Endothelial cell of hepatic sinusoid (primary cell): Measurements from ENCODE around the gene RGS6.

ENCODE experiments used
- in situ Hi-C: cut with HindIII; loops from 2 replicates; pipeline ENCODE4 v1.10.0; 2017; ENCODE audit warnings: low sequenced_read_pairs

Gene RGS6

DNA sequence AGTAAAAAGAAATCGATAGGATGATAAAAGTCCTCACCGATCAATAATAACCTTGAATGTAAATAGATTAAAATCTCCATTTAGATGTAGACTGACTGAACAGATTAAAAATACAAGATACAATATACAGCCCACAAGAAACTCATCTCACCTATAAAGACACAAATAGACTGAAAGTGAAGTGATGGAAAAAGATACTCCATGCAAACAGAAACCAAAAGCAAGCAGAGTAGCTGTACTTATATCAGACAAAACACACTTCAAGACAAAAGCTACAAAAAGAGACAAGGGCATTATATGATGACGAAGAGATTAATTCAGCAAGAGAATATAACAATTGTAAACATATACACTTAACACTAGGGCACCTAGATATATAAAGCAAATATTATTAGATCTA, 444.8 kb downstream of the RGS6 start:
- in situ Hi-C loops = no loop called here

DNA sequence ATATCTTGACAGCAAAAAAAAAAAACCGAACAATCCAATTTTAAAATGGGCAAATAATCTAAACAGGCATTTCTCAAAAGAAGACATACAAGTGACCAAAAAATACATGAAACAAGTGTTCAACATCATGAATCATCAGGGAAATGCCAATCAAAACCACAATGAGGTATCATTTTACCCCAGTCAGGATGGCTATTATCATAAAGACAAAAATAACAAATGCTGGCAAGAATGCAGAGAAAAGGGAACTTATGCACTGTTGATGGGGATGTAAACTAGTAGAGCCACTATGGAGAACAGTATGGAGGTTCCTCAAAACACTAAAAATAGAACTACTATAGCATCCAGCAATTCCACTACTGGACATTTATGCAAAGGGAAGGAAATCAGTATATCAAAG, 448.2 kb downstream of the RGS6 start:
- in situ Hi-C loops = no loop called here

DNA sequence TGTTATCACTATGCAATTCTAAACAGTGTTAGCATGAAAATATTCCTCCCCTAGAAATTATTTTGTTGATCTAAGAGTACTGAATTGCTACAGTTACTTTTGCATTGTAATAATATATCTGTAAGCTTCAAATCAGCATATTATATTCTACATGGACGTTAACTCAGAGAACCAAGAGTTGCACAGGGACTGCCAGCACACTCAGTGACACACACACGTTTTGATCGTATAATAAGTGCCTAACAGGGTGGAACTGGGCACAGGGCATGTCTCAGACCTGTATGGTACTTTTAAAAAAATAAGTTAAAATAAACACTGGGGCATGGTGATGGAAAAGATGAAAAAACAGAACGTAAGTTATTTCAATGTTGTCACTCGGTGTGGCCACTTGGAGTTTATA, 451.6 kb downstream of the RGS6 start:
- in situ Hi-C loops = no loop called here

DNA sequence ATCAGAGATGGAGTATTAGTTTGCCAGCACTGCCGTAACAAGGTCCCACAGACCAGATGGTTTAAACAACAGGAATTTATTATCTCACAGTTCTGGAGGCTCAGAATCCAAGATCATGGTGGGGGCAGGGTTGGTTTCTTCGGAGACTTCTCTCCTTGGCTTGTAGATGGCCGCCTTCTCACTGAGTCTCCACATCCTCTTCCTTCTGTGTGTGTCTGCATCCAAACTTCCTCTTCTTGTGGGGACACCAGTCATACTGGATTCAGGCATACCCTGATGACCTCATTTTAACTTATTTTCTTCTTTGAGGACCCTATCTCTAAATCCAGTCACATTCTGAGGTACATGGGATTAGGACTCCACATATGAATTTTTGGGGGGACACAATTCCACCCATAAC, 455.5 kb downstream of the RGS6 start:
- in situ Hi-C loops = no loop called here

DNA sequence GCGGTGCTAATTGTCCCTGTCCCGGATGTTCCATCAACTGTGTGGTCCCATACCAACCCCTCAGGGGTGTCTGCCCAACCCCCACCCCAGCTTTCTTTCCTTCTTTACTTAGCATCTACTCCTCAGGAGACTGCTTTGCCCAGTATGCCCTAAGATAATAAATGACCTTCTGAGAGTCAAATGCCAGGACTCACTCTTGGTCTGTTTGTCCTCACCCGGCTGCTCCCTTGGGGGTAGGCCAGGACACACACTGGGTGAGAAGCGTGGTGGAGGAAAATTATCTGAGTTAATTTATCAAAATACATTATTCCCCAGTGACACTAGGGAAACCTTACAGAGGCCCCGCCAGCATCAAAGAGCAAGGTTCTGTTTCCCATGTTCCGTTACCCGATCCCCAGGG, 457.0 kb downstream of the RGS6 start:
- in situ Hi-C loops = no loop called here

DNA sequence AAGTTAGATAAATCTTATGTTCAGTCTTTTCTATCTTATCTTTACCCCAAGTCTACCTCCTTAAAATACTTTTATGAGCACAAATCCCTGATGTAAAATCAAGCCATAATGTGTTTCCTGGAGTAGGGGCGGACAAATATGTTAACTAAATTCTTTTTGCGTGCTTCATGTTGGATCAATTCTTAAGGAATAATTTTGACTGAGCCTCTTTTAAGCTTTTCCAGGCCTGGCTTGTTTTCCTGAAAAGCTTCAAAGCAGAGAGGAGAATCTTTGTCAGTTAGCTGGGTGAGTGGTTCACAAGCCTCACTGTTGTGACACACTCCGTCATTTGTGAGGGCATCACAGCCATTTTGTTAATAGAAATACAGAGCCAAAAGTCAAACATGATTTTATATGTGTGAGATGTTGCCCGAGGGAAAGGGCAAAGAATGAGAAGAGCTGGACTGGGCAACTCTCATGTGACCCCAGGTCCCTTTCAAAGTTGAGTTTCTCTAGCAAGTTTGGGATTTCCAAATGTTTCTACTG, 468.9 kb downstream of the RGS6 start:
- in situ Hi-C loops = no loop called here

DNA sequence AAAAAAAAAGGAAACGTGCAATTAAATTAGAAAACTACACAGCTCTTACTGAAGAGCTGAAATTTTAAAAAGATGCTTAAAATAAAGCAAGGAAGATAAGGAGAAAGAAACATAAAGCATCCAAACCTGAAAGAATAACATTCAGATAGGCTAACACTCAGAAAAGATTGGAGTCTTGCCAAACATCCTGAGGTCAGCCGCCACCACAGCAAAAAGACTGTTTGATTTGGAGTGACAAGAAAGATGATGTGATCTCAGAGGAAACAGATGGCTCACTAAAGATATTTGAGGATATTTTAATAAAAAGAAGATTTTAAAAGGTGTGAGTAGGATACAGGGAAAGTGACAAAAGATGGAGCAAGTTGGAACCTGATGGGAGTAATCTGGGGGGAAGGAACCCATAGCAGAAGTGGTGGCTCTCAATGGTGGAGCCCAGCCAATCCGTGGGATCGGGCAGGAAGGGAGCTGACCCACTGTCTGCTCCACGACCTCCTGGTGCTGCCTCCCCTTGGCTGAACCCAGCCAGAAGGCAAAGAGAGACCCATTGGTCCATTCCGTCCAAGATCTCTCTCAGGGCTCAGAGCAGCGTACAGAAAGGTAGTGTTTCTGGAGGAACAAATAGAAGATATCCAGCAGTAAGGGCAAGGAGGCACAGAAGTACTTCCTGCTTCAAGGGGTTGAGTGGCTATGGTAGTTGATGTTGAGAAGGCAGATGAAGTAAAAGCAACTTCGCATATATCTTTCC, 469.6 kb downstream of the RGS6 start:
- in situ Hi-C loops = no loop called here

DNA sequence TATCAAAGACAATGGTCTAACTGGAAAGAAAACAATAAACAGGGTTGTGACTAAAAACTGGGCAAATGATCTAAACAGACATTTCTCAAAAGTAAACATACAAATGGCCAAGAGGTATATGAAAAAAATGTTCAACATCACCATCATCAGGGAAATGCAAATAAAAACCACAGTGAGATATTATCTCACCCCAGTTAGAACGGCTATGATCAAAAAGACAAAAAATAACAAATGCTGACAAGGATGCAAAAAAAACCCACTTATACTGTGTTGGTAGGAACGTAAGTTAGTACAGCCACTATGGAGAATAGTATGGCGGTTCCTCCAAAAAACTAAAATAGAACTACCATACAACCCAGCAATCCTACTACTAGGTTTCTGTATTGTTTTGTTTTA, 470.1 kb downstream of the RGS6 start:
- in situ Hi-C loops = no loop called here

DNA sequence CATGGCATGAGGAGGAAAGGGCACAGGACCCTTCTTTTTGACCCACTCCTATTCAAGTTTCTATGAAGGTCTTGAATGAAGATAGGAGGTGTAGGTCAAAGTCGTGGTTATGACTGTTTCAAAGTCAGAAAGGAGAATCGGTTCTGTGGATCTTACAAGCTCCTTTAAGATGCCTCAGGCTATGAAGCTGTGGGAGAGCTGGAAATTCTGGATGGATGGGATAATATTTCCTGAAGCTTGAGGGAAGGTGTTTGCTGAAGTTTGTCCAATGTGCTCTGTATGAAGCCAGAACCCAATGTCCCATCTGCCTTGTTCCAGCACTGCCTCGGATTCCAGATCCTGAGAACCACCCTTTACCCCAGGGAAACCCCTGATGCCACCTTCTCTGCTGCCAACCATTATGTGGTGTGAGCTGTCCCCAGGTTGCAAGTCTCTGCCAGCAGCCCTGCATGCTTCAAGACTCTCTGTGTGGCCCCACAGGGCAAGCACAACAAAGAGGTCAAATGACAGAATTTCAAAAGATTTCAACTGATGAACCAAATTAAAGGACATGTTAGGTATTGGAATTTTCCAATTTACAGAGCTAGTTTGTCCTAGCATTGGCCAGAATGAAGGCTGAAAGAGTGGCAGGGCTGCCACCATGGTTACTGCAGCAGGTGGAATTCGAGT, 472.0 kb downstream of the RGS6 start:
- in situ Hi-C loops = no loop called here

DNA sequence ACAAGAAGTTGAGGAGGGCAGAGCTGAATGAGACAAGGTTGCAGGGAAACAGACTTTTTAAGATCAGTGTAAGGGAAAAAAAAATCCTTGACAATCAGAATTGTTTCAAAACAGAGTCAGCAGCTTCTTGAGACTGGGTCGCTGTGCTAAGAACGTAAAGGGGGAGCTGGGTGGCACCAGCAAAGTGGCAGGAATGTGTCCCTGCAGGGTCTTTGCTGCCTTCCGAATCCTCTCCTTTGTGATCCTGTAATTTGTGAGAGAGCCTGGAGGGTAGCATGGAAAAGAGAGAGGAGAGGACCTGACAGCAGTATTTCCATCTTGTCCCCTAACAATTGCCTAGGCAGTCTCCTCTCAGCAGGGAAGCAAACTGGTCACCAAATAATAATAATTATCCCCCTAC, 472.8 kb downstream of the RGS6 start:
- in situ Hi-C loops = no loop called here

DNA sequence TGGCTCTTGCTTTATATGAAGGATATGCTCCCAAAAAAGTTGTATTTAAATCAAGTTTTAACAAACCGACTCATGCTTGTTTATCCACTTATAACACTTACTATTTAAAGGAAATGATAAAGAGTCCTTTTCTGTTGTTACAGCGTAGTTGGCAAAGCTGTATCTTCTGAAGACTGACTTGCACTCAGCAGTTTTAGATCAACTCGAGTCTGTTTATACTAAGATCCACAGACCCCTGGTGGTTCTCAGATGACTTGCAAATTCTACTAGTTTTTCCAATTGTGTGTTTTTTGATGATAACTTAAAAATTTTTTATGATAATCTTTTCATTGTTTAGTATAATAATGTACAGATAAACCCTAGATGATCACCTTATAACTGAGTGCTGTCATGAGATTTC, 475.8 kb downstream of the RGS6 start:
- in situ Hi-C loops = no loop called here

DNA sequence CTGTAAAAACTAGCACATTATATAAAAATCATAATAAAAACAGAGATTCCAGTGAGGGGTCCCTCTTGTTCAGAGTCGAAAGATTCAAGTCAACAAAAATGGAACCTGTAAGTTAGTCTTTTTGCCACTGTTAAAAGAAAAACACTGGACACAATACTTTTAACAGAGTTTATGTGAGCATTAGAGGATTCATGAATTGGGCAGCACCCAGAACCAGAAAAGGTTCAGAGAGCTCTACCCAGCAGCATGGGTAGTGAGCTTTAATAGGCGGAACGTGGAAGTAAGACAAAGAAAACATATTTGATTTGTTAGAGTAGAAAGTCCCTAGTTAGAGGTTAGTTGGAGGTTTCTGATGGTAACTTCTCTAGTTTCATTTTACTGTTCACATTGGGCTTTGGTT, 476.8 kb downstream of the RGS6 start:
- in situ Hi-C loops = no loop called here

DNA sequence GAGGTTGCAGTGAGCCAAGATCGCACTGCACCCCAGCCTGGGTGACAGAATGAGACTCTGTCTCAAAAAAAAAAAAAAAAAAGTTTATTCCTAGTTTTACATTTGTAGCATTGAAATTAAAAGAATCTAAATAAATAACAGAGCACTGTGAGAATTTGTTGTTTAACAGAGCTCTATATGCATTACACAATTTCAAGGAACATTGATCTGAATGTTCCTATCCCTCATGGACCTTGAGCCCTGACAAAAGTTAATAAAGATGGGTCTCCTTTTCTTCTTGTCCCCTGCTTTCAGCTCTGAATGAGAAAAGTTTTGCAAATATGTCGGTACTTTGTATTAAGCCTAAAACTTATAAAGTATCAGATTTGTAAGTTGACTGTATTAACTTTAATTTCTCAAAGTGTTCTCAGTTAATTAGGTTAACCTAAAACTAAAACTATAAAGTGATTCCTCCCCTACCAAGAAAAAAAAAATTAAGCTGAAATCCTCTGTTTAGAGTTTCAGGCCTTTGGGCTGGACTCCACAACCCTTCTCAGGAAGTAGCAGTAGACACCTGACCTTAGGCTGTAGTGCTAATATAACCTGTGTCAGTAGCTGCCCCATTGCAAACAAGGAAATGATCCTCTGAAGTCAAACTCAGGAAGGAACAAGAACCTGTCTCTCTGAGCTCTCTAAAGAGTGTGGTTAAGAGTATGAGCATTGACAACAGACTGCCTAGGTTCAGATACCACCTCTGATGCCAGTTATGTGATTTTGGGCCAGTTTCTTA, 484.0 kb downstream of the RGS6 start:
- in situ Hi-C loops = no loop called here

DNA sequence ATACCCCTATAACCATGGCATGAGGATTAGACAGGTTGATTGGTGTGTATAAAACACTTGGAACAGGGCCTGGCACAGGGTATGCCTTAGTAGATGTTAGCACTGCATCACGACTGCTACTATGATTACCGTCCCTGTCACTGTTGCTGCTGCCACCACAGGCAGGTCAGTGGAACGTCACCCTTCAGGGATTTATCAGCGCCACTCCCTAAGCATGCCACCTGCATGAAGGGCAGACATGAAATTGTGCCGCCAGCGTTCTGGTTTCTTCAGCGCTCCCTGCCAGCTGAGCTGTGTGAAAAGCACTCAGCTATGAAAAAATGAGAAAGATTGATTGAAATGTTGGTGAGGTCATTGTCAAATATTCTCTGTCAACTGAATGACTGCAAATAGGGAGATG, 484.7 kb downstream of the RGS6 start:
- in situ Hi-C loops = no loop called here

DNA sequence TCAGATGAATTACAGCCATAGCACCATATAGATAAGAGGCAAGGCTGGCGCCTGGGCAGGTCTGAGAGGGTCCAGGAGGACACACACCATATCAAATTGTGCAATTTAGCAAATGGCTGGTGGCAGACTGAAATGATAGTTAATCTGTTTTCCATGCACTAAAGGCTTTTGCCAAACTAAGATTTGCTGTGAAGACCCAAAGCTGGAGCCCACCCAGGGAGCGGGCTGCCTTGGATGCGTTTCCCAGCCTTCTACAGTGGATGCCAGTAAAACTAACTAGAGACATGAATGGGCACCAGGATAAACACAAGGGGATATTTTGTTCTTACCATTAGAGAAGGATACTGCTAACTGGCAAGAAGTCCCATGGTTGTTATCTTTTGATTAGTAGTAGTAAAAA, 486.6 kb downstream of the RGS6 start:
- in situ Hi-C loops = no loop called here

DNA sequence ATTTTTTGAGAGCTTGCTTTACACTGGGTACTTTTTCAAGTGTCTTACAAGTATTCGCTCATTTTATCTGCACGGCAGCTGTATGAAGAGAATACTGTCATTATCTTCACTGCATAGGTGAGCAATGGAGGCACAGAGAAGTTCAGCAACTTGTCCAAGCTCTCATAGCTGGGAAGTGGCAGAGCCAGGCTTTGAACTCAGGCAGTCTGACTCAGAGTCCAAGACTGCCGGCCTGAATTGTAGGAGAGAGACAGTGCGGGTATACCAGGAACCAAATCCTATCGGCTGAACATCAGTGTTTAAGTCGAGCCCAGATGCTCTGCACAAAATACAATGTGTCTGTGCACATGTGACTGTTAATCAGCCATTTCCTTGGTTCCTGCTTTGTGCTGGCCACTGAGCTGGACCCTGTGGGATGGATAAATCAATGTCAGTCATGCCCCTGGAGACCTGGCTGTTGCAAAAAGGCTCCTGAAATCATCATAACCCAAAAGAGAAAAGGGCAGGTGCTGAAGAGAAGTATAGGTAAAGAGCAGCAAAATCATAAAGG, 487.1 kb downstream of the RGS6 start:
- in situ Hi-C loops = no loop called here

DNA sequence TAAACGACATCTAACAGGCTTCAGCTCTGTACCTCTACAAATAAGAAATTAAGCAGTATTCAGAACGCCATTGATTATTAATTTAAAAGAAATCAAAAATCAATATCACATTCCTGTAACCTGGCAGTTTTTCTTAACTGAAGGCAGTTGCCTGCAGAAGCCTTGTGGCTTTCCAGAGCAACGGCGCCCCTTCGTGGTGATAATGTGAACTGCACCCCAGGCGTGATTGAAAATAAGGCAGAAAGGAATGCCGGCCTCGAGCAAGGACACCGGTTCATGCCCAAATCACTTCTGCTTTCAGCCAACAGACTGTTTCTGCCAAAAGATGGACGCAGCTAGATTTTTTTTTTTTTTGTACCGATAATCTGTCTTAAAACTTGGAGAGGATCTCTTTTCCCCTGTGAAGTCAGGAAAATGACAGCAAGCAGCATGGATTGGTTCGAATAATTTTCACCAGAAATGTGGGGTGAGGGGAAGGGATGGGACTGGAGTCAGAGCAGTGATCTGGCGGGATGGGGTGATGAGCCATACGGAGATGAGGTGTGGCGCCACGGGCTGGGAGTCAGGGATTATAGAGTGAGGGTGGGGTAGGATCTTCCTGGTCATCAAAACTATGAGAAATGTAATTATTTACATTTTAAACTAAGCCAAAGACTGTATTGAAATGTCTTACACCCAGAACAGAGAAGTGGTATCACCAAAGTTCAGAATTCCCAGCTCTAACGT, 488.7 kb downstream of the RGS6 start:
- in situ Hi-C loops = no loop called here

DNA sequence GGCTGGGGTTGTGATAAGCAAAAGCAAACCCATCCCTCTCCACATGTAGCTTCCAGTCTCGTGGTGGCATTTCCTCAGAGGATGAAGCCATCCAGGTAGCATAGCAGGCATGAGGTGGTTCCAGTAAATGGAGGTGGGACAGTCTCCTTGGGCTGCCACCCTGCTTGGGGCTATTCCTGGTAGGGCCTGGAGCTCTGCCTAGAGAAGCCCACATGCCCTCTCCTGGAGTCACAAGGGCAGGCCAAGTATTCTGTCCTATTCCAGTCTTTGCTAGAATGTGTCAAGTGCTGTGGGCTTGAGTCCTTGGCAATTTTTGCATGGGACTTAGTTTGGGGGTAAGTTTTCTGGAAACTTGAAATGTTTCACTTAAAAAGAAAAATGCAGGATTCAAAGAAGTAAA, 491.7 kb downstream of the RGS6 start:
- in situ Hi-C loops = no loop called here

DNA sequence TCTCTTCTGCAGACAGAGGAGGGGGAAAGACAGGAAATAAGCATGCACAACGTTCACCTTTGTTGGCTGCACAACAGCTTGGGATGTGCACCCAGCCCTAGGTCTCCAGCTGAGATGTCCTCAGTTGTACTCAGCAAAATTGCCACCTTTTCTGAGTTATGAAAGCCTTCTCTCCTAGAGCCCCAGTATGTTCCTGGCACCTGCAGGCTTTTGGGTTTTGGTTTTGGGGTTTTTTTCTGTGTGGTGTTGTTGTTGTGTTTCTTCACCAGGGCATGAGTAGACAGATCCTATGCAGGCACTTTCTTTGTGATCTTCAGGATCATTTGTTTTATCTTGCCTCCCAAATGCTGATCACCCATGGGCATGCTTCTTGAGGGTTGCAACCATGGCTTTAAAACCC, 498.2 kb downstream of the RGS6 start:
- in situ Hi-C loops = no loop called here

DNA sequence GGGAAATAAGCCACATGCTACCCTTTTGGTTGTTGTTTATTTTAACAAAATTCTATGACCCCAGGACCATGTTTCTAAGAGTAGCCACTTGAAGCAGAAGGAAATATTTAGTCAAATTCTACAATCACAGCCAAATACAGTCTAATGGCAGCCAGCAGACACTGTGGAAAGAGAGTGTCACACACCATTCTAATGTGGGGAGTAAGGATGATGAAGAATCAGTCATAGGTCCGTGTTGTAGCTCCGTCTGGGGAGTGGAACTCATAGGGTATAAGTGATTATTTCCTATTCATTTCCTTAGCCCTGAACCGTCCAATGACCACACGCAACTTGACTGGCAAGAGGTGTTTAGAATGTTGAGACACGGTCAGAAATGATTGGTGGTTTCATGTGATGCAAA, 500.5 kb downstream of the RGS6 start:
- in situ Hi-C loops = no loop called here

DNA sequence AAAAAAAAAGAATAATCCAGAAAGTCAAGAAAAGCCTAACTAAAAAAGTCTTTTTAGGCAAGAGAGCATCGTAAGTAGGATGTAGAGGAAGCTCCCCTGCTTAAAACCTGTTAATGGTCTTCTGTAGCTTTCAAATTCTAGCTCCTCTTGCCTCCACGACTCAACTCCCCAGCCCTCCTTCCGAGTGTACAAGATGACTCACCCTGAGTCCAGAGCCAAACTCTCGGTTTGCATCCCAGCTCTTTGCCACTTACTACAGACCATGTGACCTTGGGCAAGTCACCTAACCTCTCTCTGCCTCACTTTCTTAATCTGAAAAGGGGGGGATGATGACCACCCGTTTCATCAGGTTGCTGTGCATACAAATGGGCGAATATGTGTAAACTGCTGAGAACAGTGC, 501.3 kb downstream of the RGS6 start:
- in situ Hi-C loops = no loop called here
